Esophagus muscularis mucosa (tissue), 4 donors: ENCODE data around the gene KRT71.

ENCODE experiments used
- EP300 ChIP-seq: sonication (generic); formaldehyde crosslinking; IDR thresholded peaks from one replicate; pipeline ENCODE4 v1.6.1; 2017; ENCODE audit warnings: antibody characterized with exemption
- POLR2AphosphoS5 ChIP-seq, 2 donors: sonication (generic); formaldehyde crosslinking; IDR thresholded peaks; one replicate each; pipeline ENCODE4 v1.6.1; 2017; ENCODE audit warnings: antibody characterized with exemption in 2 of 2
- TF ChIP-seq, protein P1 (sequence below), 3 experiments: fragments of 200-600 bp in 2 of 3; fragments of 450-650 bp in 1 of 3; sonication (generic) in 2 of 3; IDR thresholded peaks; one replicate each; pipeline ENCODE4 v1.5.1; 2017 to 2019; ENCODE audit warnings: antibody characterized with exemption in 3 of 3, mild to moderate bottlenecking in 2 of 3, moderate library complexity in 1 of 3

GRCh38 chr12:52552681-52553195 is at the start of gene KRT71:
- TF ChIP-seq POLR2AphosphoS5 (IDR thresholded peaks at IDR 0.05): no peak
- TF ChIP-seq, protein P1, sequence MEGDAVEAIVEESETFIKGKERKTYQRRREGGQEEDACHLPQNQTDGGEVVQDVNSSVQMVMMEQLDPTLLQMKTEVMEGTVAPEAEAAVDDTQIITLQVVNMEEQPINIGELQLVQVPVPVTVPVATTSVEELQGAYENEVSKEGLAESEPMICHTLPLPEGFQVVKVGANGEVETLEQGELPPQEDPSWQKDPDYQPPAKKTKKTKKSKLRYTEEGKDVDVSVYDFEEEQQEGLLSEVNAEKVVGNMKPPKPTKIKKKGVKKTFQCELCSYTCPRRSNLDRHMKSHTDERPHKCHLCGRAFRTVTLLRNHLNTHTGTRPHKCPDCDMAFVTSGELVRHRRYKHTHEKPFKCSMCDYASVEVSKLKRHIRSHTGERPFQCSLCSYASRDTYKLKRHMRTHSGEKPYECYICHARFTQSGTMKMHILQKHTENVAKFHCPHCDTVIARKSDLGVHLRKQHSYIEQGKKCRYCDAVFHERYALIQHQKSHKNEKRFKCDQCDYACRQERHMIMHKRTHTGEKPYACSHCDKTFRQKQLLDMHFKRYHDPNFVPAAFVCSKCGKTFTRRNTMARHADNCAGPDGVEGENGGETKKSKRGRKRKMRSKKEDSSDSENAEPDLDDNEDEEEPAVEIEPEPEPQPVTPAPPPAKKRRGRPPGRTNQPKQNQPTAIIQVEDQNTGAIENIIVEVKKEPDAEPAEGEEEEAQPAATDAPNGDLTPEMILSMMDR (IDR thresholded peaks at IDR 0.05): no peak
- no peak for TF ChIP-seq EP300
